Measurements from ENCODE around the gene THAP8.

The THAP8 gene

DNA sequence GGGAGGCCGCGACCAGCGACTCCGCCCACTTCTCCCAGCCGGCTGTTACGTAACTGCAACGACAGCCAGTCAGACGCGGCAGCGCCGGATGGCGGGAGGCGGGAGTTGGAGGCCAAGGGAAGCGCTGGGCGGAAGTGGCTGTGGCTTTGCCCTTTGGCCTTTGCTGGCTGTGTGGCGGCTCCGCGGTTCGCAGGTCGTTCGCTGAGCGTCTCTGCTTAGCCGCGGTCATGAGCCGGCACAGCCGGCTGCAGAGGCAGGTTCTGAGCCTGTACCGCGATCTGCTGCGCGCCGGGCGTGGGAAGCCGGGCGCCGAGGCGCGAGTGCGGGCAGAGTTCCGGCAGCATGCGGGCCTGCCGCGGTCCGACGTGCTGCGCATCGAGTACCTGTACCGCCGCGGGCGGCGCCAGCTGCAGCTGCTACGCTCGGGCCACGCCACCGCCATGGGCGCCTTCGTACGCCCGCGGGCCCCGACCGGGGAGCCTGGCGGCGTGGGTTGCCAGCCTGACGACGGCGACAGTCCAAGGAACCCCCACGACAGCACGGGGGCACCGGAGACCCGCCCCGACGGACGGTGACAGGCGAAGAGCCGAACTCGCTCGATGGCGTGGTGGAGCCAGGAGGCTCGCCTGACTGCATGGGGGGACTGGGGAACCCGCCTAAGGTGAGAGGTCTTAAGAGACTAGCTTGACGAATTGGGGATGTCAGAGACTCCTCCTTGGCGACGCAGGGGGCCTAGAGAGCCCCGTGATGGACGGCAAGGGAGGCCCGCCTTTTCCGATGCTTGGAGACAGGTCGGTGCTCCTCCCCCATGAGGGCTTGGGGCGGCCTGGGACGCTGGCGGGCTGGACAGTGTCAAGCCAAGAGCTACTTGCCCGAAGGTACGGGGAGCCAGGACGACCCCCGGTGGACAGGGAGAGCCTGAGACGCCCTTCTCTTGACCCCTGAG lies 58.8 kb downstream of the THAP8 start, which contains the start of gene SDHAF1:
Gene SDHAF1, plus strand, starts transcription at position 141 of the 946 bp plus-strand sequence. Its CDS starts 87 bp downstream, at position 228.
- DNase-seq (ENCODE audit: low spot score), result peak; percentile 91

GRCh38 chr19:35993923-35994598 lies 60.0 kb downstream of the THAP8 start:
- DNase-seq (ENCODE audit: low spot score), result no peak

DNA sequence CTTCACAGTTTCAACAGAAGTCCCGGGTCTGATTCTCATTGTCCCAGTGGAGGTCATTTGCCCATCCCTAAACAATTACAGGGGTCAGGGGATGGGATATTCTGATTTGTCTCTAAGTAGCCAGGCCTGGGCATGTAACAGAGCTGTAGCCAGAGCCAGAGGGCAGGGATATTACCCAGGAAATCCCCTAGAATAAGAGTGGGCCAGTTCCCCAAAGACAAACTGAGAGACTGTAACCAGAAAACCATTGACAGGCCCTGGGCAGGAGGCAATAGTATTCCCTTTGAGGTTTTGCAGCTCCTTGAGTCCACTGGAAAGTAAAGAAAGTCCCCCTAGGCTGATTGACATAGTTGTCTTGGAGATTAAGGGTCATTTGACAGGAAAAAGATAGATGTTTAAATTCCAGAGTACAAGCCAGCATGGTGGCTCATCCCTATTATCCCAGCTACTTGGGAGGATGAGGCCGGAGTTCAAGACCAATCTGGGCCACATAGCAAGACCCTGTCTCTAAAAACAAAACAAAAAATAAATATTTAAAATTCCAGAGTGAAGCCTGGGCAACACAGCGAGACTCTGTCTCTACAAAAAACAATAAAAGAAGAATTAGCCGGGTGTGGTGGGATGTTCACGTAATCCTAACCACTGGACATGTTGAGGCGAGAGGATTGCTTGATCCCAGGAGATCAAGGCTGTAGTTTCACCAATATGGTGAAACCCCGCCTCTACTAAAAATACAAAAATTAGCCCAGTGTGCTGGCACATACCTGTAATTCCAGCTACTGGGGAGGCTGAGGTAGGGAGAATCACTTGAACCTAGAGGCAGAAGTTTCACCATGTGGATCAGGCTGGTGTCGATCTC lies 60.9 kb downstream of the THAP8 start:
- DNase-seq (ENCODE audit: low spot score), result no peak

DNA sequence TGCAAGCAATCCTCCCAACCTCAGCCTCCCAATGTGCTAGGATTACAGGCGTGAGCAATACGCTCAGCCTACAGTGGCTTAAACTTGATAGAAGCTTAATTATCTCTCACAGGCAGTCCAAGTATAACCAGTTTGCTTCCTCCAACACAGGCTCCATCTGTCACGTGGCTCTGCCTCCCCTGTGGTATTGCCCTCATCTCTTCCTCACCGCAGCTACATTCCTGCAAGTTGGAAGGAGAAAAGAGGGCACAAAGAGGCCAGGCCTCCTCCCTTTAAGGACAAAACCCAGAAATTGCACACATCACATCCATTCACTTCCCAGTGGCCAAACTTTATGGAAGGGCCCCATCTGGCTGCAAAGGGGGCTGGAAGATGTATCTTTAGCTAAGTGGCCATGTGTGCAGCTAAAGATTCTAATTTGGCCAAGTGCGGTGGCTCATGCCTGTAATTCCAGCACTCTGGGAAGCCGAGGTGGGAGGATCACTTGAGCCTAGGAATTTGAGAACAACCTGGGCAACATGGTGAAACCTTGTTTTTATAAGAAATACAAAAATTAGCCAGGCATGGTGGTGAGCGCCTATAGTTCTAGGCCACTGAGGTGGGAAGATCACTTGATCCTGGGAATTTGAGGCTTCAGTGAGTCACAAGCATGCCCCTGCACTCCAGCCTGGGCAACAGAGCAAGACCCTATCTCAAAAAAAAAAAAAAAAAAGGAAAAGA lies 62.2 kb downstream of the THAP8 start:
- DNase-seq (ENCODE audit: low spot score), result no peak

DNA sequence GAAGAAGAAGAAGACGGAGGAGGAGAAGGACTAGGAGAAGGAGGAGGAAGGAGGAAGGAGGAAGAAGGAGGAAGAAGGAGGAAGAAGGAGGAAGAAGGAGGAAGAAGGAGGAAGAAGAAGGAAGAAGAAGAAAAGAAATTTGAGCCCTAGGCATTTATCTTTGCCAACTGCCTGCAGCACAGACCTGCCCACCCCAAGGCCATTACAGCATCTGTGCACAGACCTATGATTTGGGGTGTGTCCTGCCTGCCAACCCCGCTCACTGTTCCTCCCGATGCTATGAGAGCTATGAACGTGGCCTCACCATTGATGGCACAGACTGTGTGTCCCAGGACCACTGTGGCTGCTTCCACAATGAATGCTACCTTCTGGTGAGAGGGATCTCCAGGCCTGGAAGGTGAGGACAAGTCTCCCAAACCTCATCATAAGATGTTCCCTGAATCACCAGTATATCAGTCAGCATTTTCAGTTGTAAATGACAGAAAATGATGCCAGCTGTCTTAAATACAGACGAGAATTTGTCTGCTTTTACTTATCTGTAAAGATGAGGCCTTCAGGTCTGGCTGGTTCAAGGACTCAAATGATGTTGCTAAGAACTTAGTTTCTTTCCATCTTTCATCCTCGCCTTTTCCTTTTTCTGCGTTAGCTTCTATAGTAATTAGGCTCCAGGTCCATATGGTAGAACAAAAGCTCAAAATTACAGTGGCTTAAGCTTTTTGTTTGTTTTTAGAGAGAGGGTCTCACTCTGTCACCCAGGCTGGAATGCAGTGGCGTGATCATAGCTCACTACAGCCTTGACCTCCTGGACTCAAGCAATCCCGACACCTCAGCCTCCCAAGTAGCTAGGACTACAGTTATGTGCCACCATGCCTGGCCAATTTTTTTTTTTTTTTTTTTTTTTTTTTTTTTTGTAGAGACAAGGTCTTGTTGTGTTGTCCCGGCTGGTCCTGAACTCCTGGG lies 63.0 kb downstream of the THAP8 start:
- DNase-seq (ENCODE audit: low spot score), result no peak

- DNase-seq (ENCODE audit: low spot score), result no peak
Measured at GRCh38 chr19:35990156-35990555, 63.9 kb downstream of the THAP8 start.

DNA sequence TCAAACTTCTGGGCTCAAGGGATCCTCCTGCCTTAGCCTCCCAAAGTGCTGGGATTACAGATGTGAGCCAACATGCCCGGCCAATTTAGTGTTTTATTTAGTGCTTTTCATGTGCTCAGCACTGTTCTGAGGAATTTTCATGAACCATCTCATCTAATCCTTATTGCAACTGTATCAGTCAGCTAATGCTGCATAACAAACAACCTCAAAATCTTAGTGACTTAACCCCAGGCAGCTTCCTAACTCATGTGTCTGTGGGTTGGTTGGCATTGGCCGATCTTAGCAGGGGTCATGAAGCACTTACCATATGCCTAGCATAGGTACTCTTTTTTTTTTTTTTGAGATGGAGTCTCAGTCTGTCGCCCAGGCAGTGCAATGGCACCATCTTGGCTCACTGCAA lies 65.3 kb downstream of the THAP8 start:
- DNase-seq (ENCODE audit: low spot score), result no peak

GRCh38 chr19:35987571-35987896 lies 66.6 kb downstream of the THAP8 start:
- DNase-seq (ENCODE audit: low spot score), result peak; percentile 72

GRCh38 chr19:35986664-35987570 lies 67.2 kb downstream of the THAP8 start:
- DNase-seq (ENCODE audit: low spot score), result peak; percentile 58

DNA sequence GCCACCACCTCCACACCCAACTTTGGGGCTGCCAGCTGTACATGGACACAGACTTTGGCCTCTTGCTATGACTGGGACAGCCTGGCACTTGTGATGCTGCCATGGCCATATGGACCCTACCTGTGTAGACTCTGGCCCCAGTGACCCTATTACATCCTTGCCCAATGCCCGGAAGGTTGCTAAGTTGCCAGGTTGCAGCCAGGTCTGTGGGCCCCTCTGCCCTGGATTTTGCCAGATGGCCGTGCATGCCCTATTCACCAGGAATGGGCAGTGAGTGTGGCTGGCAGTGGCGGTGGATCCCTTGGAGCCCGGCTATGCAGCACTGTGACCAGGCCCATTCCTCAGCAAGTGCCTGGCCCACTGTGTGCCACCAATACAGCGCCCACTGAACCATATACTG lies 68.0 kb downstream of the THAP8 start:
- DNase-seq (ENCODE audit: low spot score), result no peak

Measured in SK-N-DZ (cell line).